Omental fat pad (tissue), 4 donors: ENCODE data around the gene LRP4. TPM values are rescaled to one million over a fixed set of nuclear protein-coding genes. Genes with fewer than 3 reads are reported as not detected.

Experiments used
- ATAC-seq: fragments of 150-250 bp; one replicate; pipeline ENCODE4 v1.9.1; 2016; ENCODE audit warnings: mild to moderate bottlenecking, moderate library complexity; ENCODE audit not compliant: low FRiP score
- DNase-seq: peaks from one replicate; pipeline ENCODE4 v3.0.0-alpha.2; 2019; ENCODE audit warnings: low spot score
- CTCF ChIP-seq, 3 donors: fragments of 450-650 bp; IDR thresholded peaks; one replicate each; pipeline ENCODE4 v1.5.1; 2016 to 2017; ENCODE audit warnings: antibody characterized with exemption in 3 of 3, mild to moderate bottlenecking in 3 of 3, moderate library complexity in 2 of 3
- total RNA-seq, 4 donors: library from RNA; depleted of rRNA; stranded (reverse); fragments of >200 nt; gene quantifications; one replicate each; pipeline ENCODE4 v1.1.0, GENCODE V29; 2016

LRP4 gene
- total RNA-seq, 4 donors from 2014 or later, result 1.6 to 4.3 (median 3.3) TPM

GRCh38 chr11:46894961-46895360 lies 23.4 kb downstream of the LRP4 start:
- no peak for ATAC-seq
- DNase-seq, result no peak

GRCh38 chr11:46894506-46894905 lies 23.8 kb downstream of the LRP4 start:
- no peak for TF ChIP-seq CTCF (IDR thresholded peaks at IDR 0.05)
- ATAC-seq, result no peak
- DNase-seq, result no peak

More at GRCh38 chr11:46894961-46895360, 23.4 kb downstream of the LRP4 start:
- TF ChIP-seq CTCF (IDR thresholded peaks at IDR 0.05), result no peak

- TF ChIP-seq CTCF (IDR thresholded peaks at IDR 0.05), result no peak
- no peak for ATAC-seq
- no peak for DNase-seq
These were observed 25.5 kb downstream of the LRP4 start for GRCh38 chr11:46892838-46893237.

GRCh38 chr11:46892109-46892508 lies 26.2 kb downstream of the LRP4 start:
- ATAC-seq, result no peak
- TF ChIP-seq CTCF (IDR thresholded peaks at IDR 0.05), result no peak
- DNase-seq, result no peak

GRCh38 chr11:46890665-46891064 lies 27.7 kb downstream of the LRP4 start:
- TF ChIP-seq CTCF (IDR thresholded peaks at IDR 0.05), result no peak
- DNase-seq (no peak), ATAC-seq (no peak)

- peak; percentile 93 for DNase-seq
- peak; percentile 78 for ATAC-seq
- TF ChIP-seq CTCF (IDR thresholded peaks at IDR 0.05), result peak in 1 of 3 donors; percentile 65
These were observed 28.5 kb downstream of the LRP4 start for GRCh38 chr11:46889689-46890475.

GRCh38 chr11:46889251-46889650 lies 29.1 kb downstream of the LRP4 start:
- ATAC-seq, result no peak
- DNase-seq, result no peak
- no peak for TF ChIP-seq CTCF (IDR thresholded peaks at IDR 0.05)
